GM23338 (cell line): ENCODE measurements around the gene IQCE. TPM values are rescaled to one million over a fixed set of nuclear protein-coding genes. Genes with fewer than 3 reads are reported as not detected.

Experiments used
- ATAC-seq: fragments of 200-7000 bp; cut with Tn5 transposase; 3 replicates; pipeline ENCODE4 v1.9.1; 2020
- DNase-seq: peaks from one replicate; pipeline ENCODE4 v3.0.0-alpha.2; 2015; ENCODE audit warnings: low spot score
- H2AFZ ChIP-seq: fragments of 200-600 bp; sonication (generic); 2 replicates; pipeline ENCODE4 v1.8.0; 2016; ENCODE audit warnings: antibody characterized with exemption, mild to moderate bottlenecking, moderate library complexity
- H3F3A ChIP-seq: fragments of 200-600 bp; sonication (generic); replicated peaks from 2 replicates; pipeline ENCODE4 v1.8.0; 2017; ENCODE audit warnings: antibody characterized with exemption, mixed run types, low read depth
- H3K27ac ChIP-seq: fragments of 200-600 bp; sonication (generic); 2 replicates; pipeline ENCODE4 v1.6.1; 2016; ENCODE audit warnings: low read depth
- H3K27me3 ChIP-seq: fragments of 200-600 bp; sonication (generic); 2 replicates; pipeline ENCODE4 v1.8.0; 2016; ENCODE audit warnings: mild to moderate bottlenecking, mixed run types, moderate library complexity; ENCODE audit not compliant: insufficient read depth
- H3K36me3 ChIP-seq: fragments of 200-600 bp; sonication (generic); 2 replicates; pipeline ENCODE4 v1.8.0; 2016; ENCODE audit warnings: mild to moderate bottlenecking; ENCODE audit not compliant: insufficient read depth
- H3K4me1 ChIP-seq: fragments of 200-600 bp; sonication (generic); 2 replicates; pipeline ENCODE4 v1.8.0; 2016; ENCODE audit warnings: mild to moderate bottlenecking, moderate library complexity; ENCODE audit not compliant: insufficient read depth
- H3K4me2 ChIP-seq: fragments of 200-600 bp; sonication (generic); 2 replicates; pipeline ENCODE4 v1.7.1; 2017; ENCODE audit warnings: mixed run types
- H3K4me3 ChIP-seq: fragments of 200-600 bp; sonication (generic); 2 replicates; pipeline ENCODE4 v1.6.1; 2016; ENCODE audit warnings: mixed run types
- H3K79me2 ChIP-seq: fragments of 200-600 bp; sonication (generic); replicated peaks from 2 replicates; pipeline ENCODE4 v1.8.0; 2017; ENCODE audit warnings: mild to moderate bottlenecking; ENCODE audit not compliant: insufficient read depth
- H3K9me2 ChIP-seq: fragments of 200-600 bp; sonication (generic); 2 replicates; pipeline ENCODE4 v1.8.0; 2017; ENCODE audit not compliant: insufficient read depth
- H4K20me1 ChIP-seq: fragments of 200-600 bp; sonication (generic); replicated peaks from 2 replicates; pipeline ENCODE4 v1.8.0; 2017; ENCODE audit warnings: mild to moderate bottlenecking; ENCODE audit not compliant: insufficient read depth
- H3K27ac Mint-ChIP-seq: 2 replicates; pipeline ENCODE4 v1.8.0; 2020; ENCODE audit warnings: inconsistent platforms, mild to moderate bottlenecking, moderate library complexity, mixed read lengths
- H3K27me3 Mint-ChIP-seq: 3 replicates; pipeline ENCODE4 v1.8.0; 2022; ENCODE audit warnings: low read depth, mild to moderate bottlenecking, moderate library complexity, mixed read lengths, inconsistent platforms; ENCODE audit not compliant: insufficient read depth, poor library complexity
- H3K36me3 Mint-ChIP-seq: 3 replicates; pipeline ENCODE4 v1.8.0; 2021; ENCODE audit warnings: low read depth, mild to moderate bottlenecking, inconsistent platforms, moderate library complexity, mixed read lengths
- H3K4me1 Mint-ChIP-seq: 3 replicates; pipeline ENCODE4 v1.8.0; 2020; ENCODE audit warnings: mild to moderate bottlenecking, inconsistent platforms, mixed read lengths
- H3K4me3 Mint-ChIP-seq: 3 replicates; pipeline ENCODE4 v1.8.0; 2021; ENCODE audit warnings: moderate library complexity, mild to moderate bottlenecking, inconsistent platforms, mixed read lengths
- H3K9me3 Mint-ChIP-seq: 3 replicates; pipeline ENCODE4 v1.8.0; 2020; ENCODE audit warnings: moderate library complexity, mild to moderate bottlenecking, inconsistent platforms, mixed read lengths
- CREB1 ChIP-seq: fragments of 250-450 bp; sonication (Bioruptor Pico); IDR thresholded peaks from 2 replicates; pipeline ENCODE4 v1.5.0; 2020; ENCODE audit warnings: low read depth, mild to moderate bottlenecking, moderate library complexity
- EZH2 ChIP-seq: fragments of 200-600 bp; sonication (generic); IDR thresholded peaks from one replicate; pipeline ENCODE4 v1.8.0; 2017; ENCODE audit warnings: antibody characterized with exemption, mild to moderate bottlenecking, low read depth; ENCODE audit not compliant: unreplicated experiment
- EZH2phosphoT487 ChIP-seq: fragments of 200-600 bp; sonication (generic); IDR thresholded peaks from one replicate; pipeline ENCODE4 v1.8.1; 2018; ENCODE audit warnings: antibody characterized with exemption; ENCODE audit not compliant: unreplicated experiment
- JUNB ChIP-seq: IDR thresholded peaks from one replicate; pipeline ENCODE4 v1.6.1; 2016; ENCODE audit warnings: antibody characterized with exemption; ENCODE audit not compliant: unreplicated experiment
- NANOG ChIP-seq: IDR thresholded peaks from 2 replicates; pipeline ENCODE4 v1.6.1; 2016; ENCODE audit warnings: antibody characterized with exemption, borderline replicate concordance
- POLR2AphosphoS5 ChIP-seq: IDR thresholded peaks from 2 replicates; pipeline ENCODE4 v1.6.1; 2016; ENCODE audit warnings: antibody characterized with exemption, low read depth
- ZNF114 ChIP-seq: fragments of 250-450 bp; sonication (Bioruptor Pico); IDR thresholded peaks from 2 replicates; pipeline ENCODE4 v1.5.0; 2020; ENCODE audit warnings: mild to moderate bottlenecking, moderate library complexity
- ZNF331 ChIP-seq: fragments of 250-450 bp; sonication (Bioruptor Pico); IDR thresholded peaks from 2 replicates; pipeline ENCODE4 v1.5.0; 2020; ENCODE audit warnings: low read depth, mild to moderate bottlenecking, moderate library complexity
- polyA plus RNA-seq: library from polyadenylated mRNA; unstranded; fragments of >200 nt; fragmentation: Nextera tagmentation; extraction: Ambion mirVana; gene quantifications from 2 replicates; pipeline ENCODE4 v1.2.1, GENCODE V29; 2016
- total RNA-seq: library from RNA; depleted of rRNA; stranded (reverse); fragments of >200 nt; shearing (Covaris generic); gene quantifications from 2 replicates; pipeline ENCODE4 v1.2.3, GENCODE V29; 2014
- TF ChIP-seq, protein P1 (sequence below): fragments of 250-450 bp; sonication (Bioruptor Pico); IDR thresholded peaks from 2 replicates; pipeline ENCODE4 v1.5.0; 2020; ENCODE audit warnings: mild to moderate bottlenecking, moderate library complexity
- TF ChIP-seq, protein P2 (sequence below): IDR thresholded peaks from 2 replicates; pipeline ENCODE4 v1.6.1; 2016; ENCODE audit warnings: antibody characterized with exemption
- TF ChIP-seq, protein P3 (sequence below), 2 experiments: fragments of 200-600 bp in 1 of 2; sonication (generic) in 1 of 2; conservative IDR thresholded peaks; 2 replicates each; pipeline versions ENCODE4 v1.5.1 to v1.6.1; 2016 to 2017; ENCODE audit warnings: antibody characterized with exemption in 2 of 2, low read depth in 2 of 2, mild to moderate bottlenecking in 2 of 2, moderate library complexity in 1 of 2

The IQCE gene
- total and polyA plus RNA-seq, 2 experiments from 2014 or later, result 5.0 to 7.7 TPM

DNA sequence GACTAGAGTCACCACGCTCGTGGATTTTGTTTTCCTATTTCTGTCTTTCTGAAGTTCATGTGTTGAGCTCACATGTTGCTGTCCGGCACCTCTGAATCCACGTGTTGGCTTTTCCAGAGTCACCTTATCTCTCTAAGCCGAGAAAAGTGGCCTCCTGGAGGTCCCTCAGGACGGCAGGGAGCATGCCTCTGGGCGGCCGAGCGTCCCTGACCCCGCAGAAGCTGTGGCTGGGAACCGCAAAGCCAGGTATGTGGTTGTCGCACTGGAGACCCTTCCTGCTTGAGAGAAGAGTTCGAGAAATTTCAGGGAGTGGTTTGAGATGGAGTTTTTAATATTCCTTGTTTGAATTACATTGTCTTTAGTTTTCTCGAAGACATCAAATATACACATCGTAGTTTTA is 12.6 kb downstream of the IQCE start (continued):
- TF ChIP-seq, protein P1, sequence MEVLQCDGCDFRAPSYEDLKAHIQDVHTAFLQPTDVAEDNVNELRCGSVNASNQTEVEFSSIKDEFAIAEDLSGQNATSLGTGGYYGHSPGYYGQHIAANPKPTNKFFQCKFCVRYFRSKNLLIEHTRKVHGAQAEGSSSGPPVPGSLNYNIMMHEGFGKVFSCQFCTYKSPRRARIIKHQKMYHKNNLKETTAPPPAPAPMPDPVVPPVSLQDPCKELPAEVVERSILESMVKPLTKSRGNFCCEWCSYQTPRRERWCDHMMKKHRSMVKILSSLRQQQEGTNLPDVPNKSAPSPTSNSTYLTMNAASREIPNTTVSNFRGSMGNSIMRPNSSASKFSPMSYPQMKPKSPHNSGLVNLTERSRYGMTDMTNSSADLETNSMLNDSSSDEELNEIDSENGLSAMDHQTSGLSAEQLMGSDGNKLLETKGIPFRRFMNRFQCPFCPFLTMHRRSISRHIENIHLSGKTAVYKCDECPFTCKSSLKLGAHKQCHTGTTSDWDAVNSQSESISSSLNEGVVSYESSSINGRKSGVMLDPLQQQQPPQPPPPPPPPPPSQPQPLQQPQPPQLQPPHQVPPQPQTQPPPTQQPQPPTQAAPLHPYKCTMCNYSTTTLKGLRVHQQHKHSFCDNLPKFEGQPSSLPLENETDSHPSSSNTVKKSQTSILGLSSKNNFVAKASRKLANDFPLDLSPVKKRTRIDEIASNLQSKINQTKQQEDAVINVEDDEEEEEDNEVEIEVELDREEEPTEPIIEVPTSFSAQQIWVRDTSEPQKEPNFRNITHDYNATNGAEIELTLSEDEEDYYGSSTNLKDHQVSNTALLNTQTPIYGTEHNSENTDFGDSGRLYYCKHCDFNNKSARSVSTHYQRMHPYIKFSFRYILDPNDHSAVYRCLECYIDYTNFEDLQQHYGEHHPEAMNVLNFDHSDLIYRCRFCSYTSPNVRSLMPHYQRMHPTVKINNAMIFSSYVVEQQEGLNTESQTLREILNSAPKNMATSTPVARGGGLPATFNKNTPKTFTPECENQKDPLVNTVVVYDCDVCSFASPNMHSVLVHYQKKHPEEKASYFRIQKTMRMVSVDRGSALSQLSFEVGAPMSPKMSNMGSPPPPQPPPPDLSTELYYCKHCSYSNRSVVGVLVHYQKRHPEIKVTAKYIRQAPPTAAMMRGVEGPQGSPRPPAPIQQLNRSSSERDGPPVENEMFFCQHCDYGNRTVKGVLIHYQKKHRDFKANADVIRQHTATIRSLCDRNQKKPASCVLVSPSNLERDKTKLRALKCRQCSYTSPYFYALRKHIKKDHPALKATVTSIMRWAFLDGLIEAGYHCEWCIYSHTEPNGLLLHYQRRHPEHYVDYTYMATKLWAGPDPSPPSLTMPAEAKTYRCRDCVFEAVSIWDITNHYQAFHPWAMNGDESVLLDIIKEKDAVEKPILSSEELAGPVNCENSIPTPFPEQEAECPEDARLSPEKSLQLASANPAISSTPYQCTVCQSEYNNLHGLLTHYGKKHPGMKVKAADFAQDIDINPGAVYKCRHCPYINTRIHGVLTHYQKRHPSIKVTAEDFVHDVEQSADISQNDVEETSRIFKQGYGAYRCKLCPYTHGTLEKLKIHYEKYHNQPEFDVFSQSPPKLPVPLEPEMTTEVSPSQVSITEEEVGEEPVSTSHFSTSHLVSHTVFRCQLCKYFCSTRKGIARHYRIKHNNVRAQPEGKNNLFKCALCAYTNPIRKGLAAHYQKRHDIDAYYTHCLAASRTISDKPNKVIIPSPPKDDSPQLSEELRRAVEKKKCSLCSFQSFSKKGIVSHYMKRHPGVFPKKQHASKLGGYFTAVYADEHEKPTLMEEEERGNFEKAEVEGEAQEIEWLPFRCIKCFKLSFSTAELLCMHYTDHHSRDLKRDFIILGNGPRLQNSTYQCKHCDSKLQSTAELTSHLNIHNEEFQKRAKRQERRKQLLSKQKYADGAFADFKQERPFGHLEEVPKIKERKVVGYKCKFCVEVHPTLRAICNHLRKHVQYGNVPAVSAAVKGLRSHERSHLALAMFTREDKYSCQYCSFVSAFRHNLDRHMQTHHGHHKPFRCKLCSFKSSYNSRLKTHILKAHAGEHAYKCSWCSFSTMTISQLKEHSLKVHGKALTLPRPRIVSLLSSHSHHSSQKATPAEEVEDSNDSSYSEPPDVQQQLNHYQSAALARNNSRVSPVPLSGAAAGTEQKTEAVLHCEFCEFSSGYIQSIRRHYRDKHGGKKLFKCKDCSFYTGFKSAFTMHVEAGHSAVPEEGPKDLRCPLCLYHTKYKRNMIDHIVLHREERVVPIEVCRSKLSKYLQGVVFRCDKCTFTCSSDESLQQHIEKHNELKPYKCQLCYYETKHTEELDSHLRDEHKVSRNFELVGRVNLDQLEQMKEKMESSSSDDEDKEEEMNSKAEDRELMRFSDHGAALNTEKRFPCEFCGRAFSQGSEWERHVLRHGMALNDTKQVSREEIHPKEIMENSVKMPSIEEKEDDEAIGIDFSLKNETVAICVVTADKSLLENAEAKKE (CRISPR knock-in tag), result no peak
- TF ChIP-seq CREB1, result no peak
- no peak for TF ChIP-seq EZH2
- TF ChIP-seq, protein P2, sequence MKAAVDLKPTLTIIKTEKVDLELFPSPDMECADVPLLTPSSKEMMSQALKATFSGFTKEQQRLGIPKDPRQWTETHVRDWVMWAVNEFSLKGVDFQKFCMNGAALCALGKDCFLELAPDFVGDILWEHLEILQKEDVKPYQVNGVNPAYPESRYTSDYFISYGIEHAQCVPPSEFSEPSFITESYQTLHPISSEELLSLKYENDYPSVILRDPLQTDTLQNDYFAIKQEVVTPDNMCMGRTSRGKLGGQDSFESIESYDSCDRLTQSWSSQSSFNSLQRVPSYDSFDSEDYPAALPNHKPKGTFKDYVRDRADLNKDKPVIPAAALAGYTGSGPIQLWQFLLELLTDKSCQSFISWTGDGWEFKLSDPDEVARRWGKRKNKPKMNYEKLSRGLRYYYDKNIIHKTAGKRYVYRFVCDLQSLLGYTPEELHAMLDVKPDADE, result no peak
- no peak for TF ChIP-seq JUNB

DNA sequence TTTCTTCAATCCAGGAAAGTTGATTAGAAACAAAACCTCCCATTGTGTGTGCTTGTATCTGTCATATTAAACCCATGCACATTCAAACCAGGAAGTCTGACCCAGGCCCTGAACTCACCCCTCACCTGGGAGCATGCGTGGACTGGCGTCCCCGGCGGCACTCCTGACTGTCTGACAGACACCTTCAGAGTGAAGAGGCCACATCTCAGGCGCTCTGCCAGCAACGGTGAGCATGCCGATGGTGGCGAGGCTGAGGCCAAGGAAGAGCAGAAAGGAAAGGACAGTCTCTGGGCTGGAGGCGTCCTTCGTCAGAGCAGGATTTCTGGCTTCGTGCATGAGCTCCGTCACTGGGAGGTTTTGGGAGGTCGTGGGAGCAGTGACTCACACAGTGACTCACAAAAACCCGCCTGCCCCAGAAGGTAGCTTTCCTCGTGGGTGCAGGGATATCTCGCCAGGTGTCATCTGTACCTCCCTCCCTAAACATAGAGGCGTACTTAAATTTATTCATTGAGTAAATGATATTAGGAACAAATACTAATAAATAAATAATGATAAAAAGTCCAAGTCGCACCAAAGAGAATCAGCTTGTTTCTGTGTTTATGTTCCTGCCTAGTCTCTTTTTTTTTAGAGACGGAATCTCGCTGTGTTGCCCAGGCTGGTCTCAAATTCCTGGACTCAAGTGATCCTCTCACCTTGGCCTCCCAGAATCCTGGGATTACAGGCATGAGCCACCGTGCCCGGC is 13.5 kb downstream of the IQCE start:
- H2AFZ ChIP-seq, result no peak overlapping the region
- no peak overlapping the region for H3K27ac ChIP-seq
- no peaks in the 10 kb centered on the region for H4K20me1 ChIP-seq
- no peak overlapping the region for H3K4me2 ChIP-seq
- Mint-ChIP-seq H3K36me3 (no peaks in the 10 kb centered on the region; the same call in 2 of the 3 replicates), H3K27ac (no peak overlapping the region), H3K4me3 (no peak overlapping the region), H3K27me3 (peaks cover 8% of the 10 kb centered on the region), H3K4me1 (peaks cover 3% of the 10 kb centered on the region; the same call in 2 of the 3 replicates), H3K9me3 (no peaks in the 10 kb centered on the region)
- H3K36me3 ChIP-seq, result no peaks in the 10 kb centered on the region
- ATAC-seq (no peak), DNase-seq (no peak)
- H3K79me2 ChIP-seq, result no peaks in the 10 kb centered on the region
- H3K4me1 ChIP-seq, result no peaks in the 10 kb centered on the region; the same call in 1 of the 2 replicates
- no peaks in the 10 kb centered on the region for H3K9me2 ChIP-seq
- no peaks in the 10 kb centered on the region for H3K27me3 ChIP-seq
- H3F3A ChIP-seq, result 0 out of 2 replicates have a peak, but pooled peaks cover 5% of the 10 kb centered on the region
- no peak overlapping the region for H3K4me3 ChIP-seq
- TF ChIP-seq ZNF331 (CRISPR knock-in tag) (no peak), POLR2AphosphoS5 (no peak), EZH2phosphoT487 (no peak), CREB1 (no peak), NANOG (no peak), ZNF114 (no peak)
- TF ChIP-seq, protein P3, sequence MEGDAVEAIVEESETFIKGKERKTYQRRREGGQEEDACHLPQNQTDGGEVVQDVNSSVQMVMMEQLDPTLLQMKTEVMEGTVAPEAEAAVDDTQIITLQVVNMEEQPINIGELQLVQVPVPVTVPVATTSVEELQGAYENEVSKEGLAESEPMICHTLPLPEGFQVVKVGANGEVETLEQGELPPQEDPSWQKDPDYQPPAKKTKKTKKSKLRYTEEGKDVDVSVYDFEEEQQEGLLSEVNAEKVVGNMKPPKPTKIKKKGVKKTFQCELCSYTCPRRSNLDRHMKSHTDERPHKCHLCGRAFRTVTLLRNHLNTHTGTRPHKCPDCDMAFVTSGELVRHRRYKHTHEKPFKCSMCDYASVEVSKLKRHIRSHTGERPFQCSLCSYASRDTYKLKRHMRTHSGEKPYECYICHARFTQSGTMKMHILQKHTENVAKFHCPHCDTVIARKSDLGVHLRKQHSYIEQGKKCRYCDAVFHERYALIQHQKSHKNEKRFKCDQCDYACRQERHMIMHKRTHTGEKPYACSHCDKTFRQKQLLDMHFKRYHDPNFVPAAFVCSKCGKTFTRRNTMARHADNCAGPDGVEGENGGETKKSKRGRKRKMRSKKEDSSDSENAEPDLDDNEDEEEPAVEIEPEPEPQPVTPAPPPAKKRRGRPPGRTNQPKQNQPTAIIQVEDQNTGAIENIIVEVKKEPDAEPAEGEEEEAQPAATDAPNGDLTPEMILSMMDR (conservative IDR thresholded peaks at IDR 0.05; ENCODE audit: low read depth in 2 of 2), result no peak
- TF ChIP-seq, protein P2, result no peak
